ENCODE measurements around the gene ATF7.
A peak's percentile ranks its signal among the peaks of the same experiment; 100 is the strongest.

ATF7 gene

GRCh38 chr12:53498235-53498630, 127.9 kb downstream of the ATF7 start:
- no peak for DNase-seq (ENCODE audit: low read depth)
- no peak for TF ChIP-seq CTCF (IDR thresholded peaks at IDR 0.05; ENCODE audit: control insufficient read depth, extremely low read depth, insufficient read depth)
- no peak overlapping the region for H3K4me3 ChIP-seq (ENCODE audit: low read depth, low read length)

DNA sequence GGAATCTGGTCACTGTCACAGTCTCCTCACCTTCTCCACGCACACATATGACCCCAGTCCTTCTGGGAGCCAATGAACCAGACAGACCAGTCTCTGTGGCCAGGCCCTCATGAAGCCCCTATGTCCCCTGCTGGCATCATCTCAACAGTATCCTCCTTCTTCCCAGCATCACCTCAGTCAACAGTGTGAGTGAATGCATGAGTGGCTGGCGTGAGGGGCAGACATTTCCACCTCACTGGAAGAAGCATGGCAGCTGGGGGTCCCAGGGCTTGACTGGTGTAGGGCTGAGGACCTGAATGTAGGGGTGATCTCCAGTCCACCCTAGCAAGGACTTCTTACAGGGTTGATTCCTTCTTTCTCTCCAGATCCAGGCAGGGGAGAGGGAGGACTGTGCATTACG, 128.7 kb downstream of the ATF7 start:
- no peak overlapping the region for H3K4me3 ChIP-seq (ENCODE audit: low read depth, low read length)
- TF ChIP-seq CTCF (IDR thresholded peaks at IDR 0.05; ENCODE audit: control insufficient read depth, extremely low read depth, insufficient read depth), result no peak
- no peak for DNase-seq (ENCODE audit: low read depth)

DNA sequence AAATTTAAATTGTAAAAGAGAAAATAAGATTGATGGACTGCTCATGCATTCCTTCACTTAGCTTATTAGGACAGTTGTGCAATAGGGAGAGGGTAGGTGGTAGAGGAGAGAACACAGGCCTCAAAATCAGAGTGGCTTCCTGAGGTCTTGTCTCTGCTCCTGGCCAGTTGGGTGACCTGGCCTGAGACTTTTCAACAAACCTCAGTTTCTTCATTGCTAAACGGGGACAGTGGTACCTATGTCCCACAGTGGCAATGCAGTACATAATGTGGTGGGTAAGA, 129.5 kb downstream of the ATF7 start:
- no peak for TF ChIP-seq CTCF (IDR thresholded peaks at IDR 0.05; ENCODE audit: control insufficient read depth, extremely low read depth, insufficient read depth)
- H3K4me3 ChIP-seq (ENCODE audit: low read depth, low read length), result peak overlapping the region; percentile 17
- no peak for DNase-seq (ENCODE audit: low read depth)

- no peak for TF ChIP-seq CTCF (IDR thresholded peaks at IDR 0.05; ENCODE audit: control insufficient read depth, extremely low read depth, insufficient read depth)
- peak; percentile 46 for DNase-seq (ENCODE audit: low read depth)
- H3K4me3 ChIP-seq (ENCODE audit: low read depth, low read length), result peak overlapping the region; percentile 19
Measured at GRCh38 chr12:53495903-53496751, 130.1 kb downstream of the ATF7 start.

DNA sequence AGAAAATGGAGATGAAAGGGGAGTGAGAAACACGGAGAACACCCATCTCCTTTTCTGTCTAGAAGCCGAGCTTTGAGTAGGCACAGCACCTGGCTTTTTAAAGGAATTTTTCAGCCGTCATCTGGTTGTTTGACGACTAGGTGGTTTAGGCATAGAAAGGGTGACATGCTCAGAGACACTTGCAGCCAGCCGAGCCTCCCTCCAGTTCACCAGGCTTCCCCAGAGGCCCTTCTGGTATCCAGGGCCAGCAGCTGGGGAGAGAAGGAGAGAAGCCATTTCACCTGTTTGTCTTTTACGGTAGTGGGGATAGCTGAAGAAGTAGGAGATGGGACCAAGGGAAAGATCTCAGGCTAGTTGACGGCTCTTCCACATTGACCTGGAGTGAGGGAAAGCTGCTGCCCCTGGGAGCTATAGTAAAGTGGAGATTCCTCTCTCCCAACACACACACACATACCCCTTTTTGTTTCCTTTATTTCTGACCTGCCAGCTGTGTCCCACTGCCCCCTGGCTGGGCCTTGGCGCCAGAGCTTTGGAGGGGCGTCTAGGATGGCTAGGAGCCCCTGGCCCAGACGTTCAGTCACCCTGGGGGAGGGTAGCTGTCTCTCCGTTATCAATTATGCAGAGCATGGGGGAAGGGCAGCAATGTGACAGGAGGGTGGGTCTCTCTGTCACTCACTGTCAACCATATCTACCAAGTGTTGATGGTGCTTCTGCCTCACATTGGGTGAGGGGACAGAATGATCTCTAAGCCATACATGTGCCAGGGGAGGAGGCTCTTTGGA, 132.4 kb downstream of the ATF7 start:
- TF ChIP-seq CTCF (IDR thresholded peaks at IDR 0.05; ENCODE audit: control insufficient read depth, extremely low read depth, insufficient read depth), result no peak
- peak overlapping the region; percentile 65 for H3K4me3 ChIP-seq (ENCODE audit: low read depth, low read length)
- no peak for DNase-seq (ENCODE audit: low read depth)

GRCh38 chr12:53492830-53493609, 133.2 kb downstream of the ATF7 start:
- peak overlapping the region; percentile 65 for H3K4me3 ChIP-seq (ENCODE audit: low read depth, low read length)
- no peak for TF ChIP-seq CTCF (IDR thresholded peaks at IDR 0.05; ENCODE audit: control insufficient read depth, extremely low read depth, insufficient read depth)
- peak; percentile 56 for DNase-seq (ENCODE audit: low read depth)

Measured in LNCaP clone FGC (cell line).